ENCODE data around the gene LAMC2. TPM values are rescaled to one million over a fixed set of nuclear protein-coding genes. Genes with fewer than 3 reads are reported as not detected.

Gene LAMC2
- total and polyA plus RNA-seq, 10 of the 15 experiments (the other 5 are each of a cell fraction or from before 2014, with no cell fraction given), result 0.27 to 1.5 (median 0.92) TPM

- Histone ChIP-seq H2AFZ (ENCODE audit: control insufficient read depth, low read depth, low read length) (no peak overlapping the region), H3K27me3 (replicated peaks in 1 of 2; ENCODE audit: control insufficient read depth in 2 of 2, insufficient read depth in 2 of 2, low read length in 1 of 2) (no peaks in the 10 kb centered on the region), H3K4me3 (no peak overlapping the region), H4K20me1 (ENCODE audit: control insufficient read depth, insufficient read depth) (no peaks in the 10 kb centered on the region), H3K4me2 (ENCODE audit: control insufficient read depth, insufficient read depth) (no peak overlapping the region), H3K9ac (ENCODE audit: control insufficient read depth, insufficient read depth, low read length) (no peak overlapping the region), H3K27ac (ENCODE audit: control insufficient read depth, insufficient read depth) (no peak overlapping the region), H3K79me2 (ENCODE audit: control insufficient read depth, insufficient read depth, low read length) (no peaks in the 10 kb centered on the region), H3K4me1 (ENCODE audit: control insufficient read depth, insufficient read depth, low read length) (no peaks in the 10 kb centered on the region), H3K9me3 (replicated peaks; ENCODE audit: control insufficient read depth, insufficient read depth, low read length) (no peaks in the 10 kb centered on the region), H3K36me3 (ENCODE audit: control insufficient read depth in 2 of 2, insufficient read depth in 2 of 2, low read length in 1 of 2) (no peaks in the 10 kb centered on the region)
- no peak for FAIRE-seq
- SMC1A ChIA-PET (ENCODE audit: uncharacterized antibody, unreplicated experiment), result no interaction called here
- no peak for ATAC-seq
- WGBS (ENCODE audit: insufficient coverage, insufficient replicate concordance, low lambda C conversion rate, missing lambda C conversion rate), result 0% methylated on average over 1 of the region's 1 CpG
- no TSS peak for BruUV-seq (replicated peaks)
- no peak for DNase-seq (ENCODE audit: low read depth, low spot score)
- in situ Hi-C loops (cut with MboI) (no loop called here), intact Hi-C loops (cut with micrococcal nuclease; ENCODE audit: unreplicated experiment) (no loop called here)
- CTCF ChIA-PET, result no interaction called here
- RAD21 ChIA-PET (ENCODE audit: unreplicated experiment), result no interaction called here
- TF ChIP-seq, protein P1, sequence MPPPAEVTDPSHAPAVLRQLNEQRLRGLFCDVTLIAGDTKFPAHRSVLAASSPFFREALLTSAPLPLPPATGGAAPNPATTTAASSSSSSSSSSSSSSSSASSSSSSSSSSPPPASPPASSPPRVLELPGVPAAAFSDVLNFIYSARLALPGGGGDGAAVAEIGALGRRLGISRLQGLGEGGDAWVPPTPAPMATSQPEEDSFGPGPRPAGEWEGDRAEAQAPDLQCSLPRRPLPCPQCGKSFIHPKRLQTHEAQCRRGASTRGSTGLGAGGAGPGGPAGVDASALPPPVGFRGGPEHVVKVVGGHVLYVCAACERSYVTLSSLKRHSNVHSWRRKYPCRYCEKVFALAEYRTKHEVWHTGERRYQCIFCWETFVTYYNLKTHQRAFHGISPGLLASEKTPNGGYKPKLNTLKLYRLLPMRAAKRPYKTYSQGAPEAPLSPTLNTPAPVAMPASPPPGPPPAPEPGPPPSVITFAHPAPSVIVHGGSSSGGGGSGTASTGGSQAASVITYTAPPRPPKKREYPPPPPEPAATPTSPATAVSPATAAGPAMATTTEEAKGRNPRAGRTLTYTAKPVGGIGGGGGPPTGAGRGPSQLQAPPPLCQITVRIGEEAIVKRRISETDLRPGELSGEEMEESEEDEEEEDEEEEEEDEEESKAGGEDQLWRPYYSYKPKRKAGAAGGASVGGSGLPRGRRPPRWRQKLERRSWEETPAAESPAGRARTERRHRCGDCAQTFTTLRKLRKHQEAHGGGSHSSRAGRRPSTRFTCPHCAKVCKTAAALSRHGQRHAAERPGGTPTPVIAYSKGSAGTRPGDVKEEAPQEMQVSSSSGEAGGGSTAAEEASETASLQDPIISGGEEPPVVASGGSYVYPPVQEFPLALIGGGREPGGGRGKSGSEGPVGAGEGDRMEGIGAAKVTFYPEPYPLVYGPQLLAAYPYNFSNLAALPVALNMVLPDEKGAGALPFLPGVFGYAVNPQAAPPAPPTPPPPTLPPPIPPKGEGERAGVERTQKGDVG (CRISPR knock-in tag; IDR thresholded peaks at IDR 0.05), result no peak
- TF ChIP-seq, protein P2, sequence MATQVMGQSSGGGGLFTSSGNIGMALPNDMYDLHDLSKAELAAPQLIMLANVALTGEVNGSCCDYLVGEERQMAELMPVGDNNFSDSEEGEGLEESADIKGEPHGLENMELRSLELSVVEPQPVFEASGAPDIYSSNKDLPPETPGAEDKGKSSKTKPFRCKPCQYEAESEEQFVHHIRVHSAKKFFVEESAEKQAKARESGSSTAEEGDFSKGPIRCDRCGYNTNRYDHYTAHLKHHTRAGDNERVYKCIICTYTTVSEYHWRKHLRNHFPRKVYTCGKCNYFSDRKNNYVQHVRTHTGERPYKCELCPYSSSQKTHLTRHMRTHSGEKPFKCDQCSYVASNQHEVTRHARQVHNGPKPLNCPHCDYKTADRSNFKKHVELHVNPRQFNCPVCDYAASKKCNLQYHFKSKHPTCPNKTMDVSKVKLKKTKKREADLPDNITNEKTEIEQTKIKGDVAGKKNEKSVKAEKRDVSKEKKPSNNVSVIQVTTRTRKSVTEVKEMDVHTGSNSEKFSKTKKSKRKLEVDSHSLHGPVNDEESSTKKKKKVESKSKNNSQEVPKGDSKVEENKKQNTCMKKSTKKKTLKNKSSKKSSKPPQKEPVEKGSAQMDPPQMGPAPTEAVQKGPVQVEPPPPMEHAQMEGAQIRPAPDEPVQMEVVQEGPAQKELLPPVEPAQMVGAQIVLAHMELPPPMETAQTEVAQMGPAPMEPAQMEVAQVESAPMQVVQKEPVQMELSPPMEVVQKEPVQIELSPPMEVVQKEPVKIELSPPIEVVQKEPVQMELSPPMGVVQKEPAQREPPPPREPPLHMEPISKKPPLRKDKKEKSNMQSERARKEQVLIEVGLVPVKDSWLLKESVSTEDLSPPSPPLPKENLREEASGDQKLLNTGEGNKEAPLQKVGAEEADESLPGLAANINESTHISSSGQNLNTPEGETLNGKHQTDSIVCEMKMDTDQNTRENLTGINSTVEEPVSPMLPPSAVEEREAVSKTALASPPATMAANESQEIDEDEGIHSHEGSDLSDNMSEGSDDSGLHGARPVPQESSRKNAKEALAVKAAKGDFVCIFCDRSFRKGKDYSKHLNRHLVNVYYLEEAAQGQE (IDR thresholded peaks at IDR 0.05; ENCODE audit: low read depth, low read length), result no peak
- TF ChIP-seq, protein P3, sequence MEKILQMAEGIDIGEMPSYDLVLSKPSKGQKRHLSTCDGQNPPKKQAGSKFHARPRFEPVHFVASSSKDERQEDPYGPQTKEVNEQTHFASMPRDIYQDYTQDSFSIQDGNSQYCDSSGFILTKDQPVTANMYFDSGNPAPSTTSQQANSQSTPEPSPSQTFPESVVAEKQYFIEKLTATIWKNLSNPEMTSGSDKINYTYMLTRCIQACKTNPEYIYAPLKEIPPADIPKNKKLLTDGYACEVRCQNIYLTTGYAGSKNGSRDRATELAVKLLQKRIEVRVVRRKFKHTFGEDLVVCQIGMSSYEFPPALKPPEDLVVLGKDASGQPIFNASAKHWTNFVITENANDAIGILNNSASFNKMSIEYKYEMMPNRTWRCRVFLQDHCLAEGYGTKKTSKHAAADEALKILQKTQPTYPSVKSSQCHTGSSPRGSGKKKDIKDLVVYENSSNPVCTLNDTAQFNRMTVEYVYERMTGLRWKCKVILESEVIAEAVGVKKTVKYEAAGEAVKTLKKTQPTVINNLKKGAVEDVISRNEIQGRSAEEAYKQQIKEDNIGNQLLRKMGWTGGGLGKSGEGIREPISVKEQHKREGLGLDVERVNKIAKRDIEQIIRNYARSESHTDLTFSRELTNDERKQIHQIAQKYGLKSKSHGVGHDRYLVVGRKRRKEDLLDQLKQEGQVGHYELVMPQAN (conservative IDR thresholded peaks at IDR 0.05), result no peak
- POLR2A ChIA-PET, result no interaction called here
Observed at GRCh38 chr1:183164340-183164739, 21.7 kb upstream of the LAMC2 start.
